Neural cell (in vitro differentiated cells): ENCODE measurements around the gene GALNT2. TPM values are rescaled to one million over a fixed set of nuclear protein-coding genes. Genes with fewer than 3 reads are reported as not detected.

Experiments used
- H2AFZ ChIP-seq: fragments of 200-600, 300-800 bp; sonication (generic), shearing (Covaris generic); 2 replicates; pipeline ENCODE4 v1.6.0; 2014; ENCODE audit warnings: low read depth, mild to moderate bottlenecking, antibody characterized with exemption, low read length, moderate library complexity
- H3F3A ChIP-seq: fragments of 200-600 bp; shearing (Covaris generic); 2 replicates; pipeline ENCODE4 v1.6.1; 2016; ENCODE audit warnings: mild to moderate bottlenecking, moderate library complexity, mixed read lengths, antibody characterized with exemption, low read length; ENCODE audit not compliant: insufficient read depth, poor library complexity, severe bottlenecking
- H3K27ac ChIP-seq: fragments of 200-600, 300-800 bp; sonication (generic), shearing (Covaris generic); 2 replicates; pipeline ENCODE4 v1.5.1; 2014; ENCODE audit warnings: mild to moderate bottlenecking, low read length, moderate library complexity
- H3K27me3 ChIP-seq: fragments of 300-800, 200-600 bp; sonication (generic), shearing (Covaris generic); 2 replicates; pipeline ENCODE4 v1.6.0; 2014; ENCODE audit warnings: mild to moderate bottlenecking, low read depth, low read length, moderate library complexity; ENCODE audit not compliant: insufficient read depth
- H3K36me3 ChIP-seq: fragments of 300-800, 200-600 bp; sonication (generic), shearing (Covaris generic); 2 replicates; pipeline ENCODE4 v1.5.1; 2014; ENCODE audit warnings: mild to moderate bottlenecking, antibody characterized with exemption, low read length, moderate library complexity; ENCODE audit not compliant: insufficient read depth
- H3K4me2 ChIP-seq: fragments of 300-800, 200-600 bp; sonication (generic), shearing (Covaris generic); 2 replicates; pipeline ENCODE4 v1.6.0; 2014; ENCODE audit warnings: mild to moderate bottlenecking, low read length
- H3K4me3 ChIP-seq: fragments of 300-800, 200-600 bp; sonication (generic), shearing (Covaris generic); 2 replicates; pipeline ENCODE4 v1.5.1; 2014; ENCODE audit warnings: mild to moderate bottlenecking, low read length, moderate library complexity
- H3K79me2 ChIP-seq: fragments of 200-600 bp; shearing (Covaris generic); replicated peaks from 2 replicates; pipeline ENCODE4 v1.6.0; 2014; ENCODE audit warnings: mild to moderate bottlenecking, low read length, moderate library complexity; ENCODE audit not compliant: insufficient read depth
- H3K9ac ChIP-seq: fragments of 300-800, 200-600 bp; sonication (generic), shearing (Covaris generic); 2 replicates; pipeline ENCODE4 v1.6.1; 2016; ENCODE audit warnings: mild to moderate bottlenecking, low read length, mixed read lengths
- H3K9me2 ChIP-seq: fragments of 200-600 bp; shearing (Covaris generic); 2 replicates; pipeline ENCODE4 v1.6.1; 2016; ENCODE audit warnings: mild to moderate bottlenecking, low read length, mixed read lengths; ENCODE audit not compliant: insufficient read depth
- H3K9me3 ChIP-seq: fragments of 200-600, 300-800 bp; sonication (generic), shearing (Covaris generic); 2 replicates; pipeline ENCODE4 v1.6.1; 2016; ENCODE audit warnings: mild to moderate bottlenecking, mixed run types, low read length, moderate library complexity, mixed read lengths
- H4K20me1 ChIP-seq: fragments of 200-600 bp; shearing (Covaris generic); 2 replicates; pipeline ENCODE4 v1.6.1; 2016; ENCODE audit warnings: mild to moderate bottlenecking, mixed run types; ENCODE audit not compliant: insufficient read depth
- EP300 ChIP-seq: fragments of 450-650 bp; conservative IDR thresholded peaks from 2 replicates; pipeline ENCODE4 v1.6.1; 2014; ENCODE audit warnings: antibody characterized with exemption, mild to moderate bottlenecking, moderate library complexity; ENCODE audit not compliant: poor library complexity, severe bottlenecking
- EZH2 ChIP-seq: fragments of 200-600, 300-800 bp; shearing (Covaris generic), sonication (generic); IDR thresholded peaks from 2 replicates; pipeline ENCODE4 v1.6.1; 2014; ENCODE audit warnings: antibody characterized with exemption, low read length, borderline replicate concordance, mild to moderate bottlenecking; ENCODE audit not compliant: insufficient read depth, poor library complexity, severe bottlenecking
- MXI1 ChIP-seq: fragments of 450-650 bp; conservative IDR thresholded peaks from 2 replicates; pipeline ENCODE4 v1.6.1; 2014; ENCODE audit warnings: antibody characterized with exemption, mild to moderate bottlenecking; ENCODE audit not compliant: poor library complexity, severe bottlenecking
- POLR2AphosphoS5 ChIP-seq: IDR thresholded peaks from 2 replicates; pipeline ENCODE4 v1.6.1; 2012
- RAD21 ChIP-seq: fragments of 450-650 bp; conservative IDR thresholded peaks from 2 replicates; pipeline ENCODE4 v1.6.1; 2014; ENCODE audit warnings: antibody characterized with exemption, mild to moderate bottlenecking, moderate library complexity
- SMC3 ChIP-seq: fragments of 450-650 bp; conservative IDR thresholded peaks from 2 replicates; pipeline ENCODE4 v1.6.1; 2014; ENCODE audit warnings: antibody characterized with exemption, mild to moderate bottlenecking, moderate library complexity; ENCODE audit not compliant: poor library complexity
- TAF1 ChIP-seq: IDR thresholded peaks from 2 replicates; pipeline ENCODE4 v1.6.1; 2012; ENCODE audit warnings: low read depth
- polyA plus RNA-seq: library from polyadenylated mRNA; depleted of rRNA; stranded (reverse); fragments of >200 nt; gene quantifications from 2 replicates; pipeline ENCODE4 v1.2.3, GENCODE V29; 2014
- TF ChIP-seq, protein P1 (sequence below): fragments of 450-650 bp; IDR thresholded peaks from 2 replicates; pipeline ENCODE4 v1.5.1; 2014; ENCODE audit warnings: antibody characterized with exemption, mild to moderate bottlenecking, moderate library complexity; ENCODE audit not compliant: poor library complexity, severe bottlenecking
- TF ChIP-seq, protein P2 (sequence below): IDR thresholded peaks from 2 replicates; pipeline ENCODE4 v1.6.1; 2012; ENCODE audit warnings: borderline replicate concordance

The GALNT2 gene
- polyA plus RNA-seq, 1 donor from 2014 or later: 38.8 TPM

DNA sequence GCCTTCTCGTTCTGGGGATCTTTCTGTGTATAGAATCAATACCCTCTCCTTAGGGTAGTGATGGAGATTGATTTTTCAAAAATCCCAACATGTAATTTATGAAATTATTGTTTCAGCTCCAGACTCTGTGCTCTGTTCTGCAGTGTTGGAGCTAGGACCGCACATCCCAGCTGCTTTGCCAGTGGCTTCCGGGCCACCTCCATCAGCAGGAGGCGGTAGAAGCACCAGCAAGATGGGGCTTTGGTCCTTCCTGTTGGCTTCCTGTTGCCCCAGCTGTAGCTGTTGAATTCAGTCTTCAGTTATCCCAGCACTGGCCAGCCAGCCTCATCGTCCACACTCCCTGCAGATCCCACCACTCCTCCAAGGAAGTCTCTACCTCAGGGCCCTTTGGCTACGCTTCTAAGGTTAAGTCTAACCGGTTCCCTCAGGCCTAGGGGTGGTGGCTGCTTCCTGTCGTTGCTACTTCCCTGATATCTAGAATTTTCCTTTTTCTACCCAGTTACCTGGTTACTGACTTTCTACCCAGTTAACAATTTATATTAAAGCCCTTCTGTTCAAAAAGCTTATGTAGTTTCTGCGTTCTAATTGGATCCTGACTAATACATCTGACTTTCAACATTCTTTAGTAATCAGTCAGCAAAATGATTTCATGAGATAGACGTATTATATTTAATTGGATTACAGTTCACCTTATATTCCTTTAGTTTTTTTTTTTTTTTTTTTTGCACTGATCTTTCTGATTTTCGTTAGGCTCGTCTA is 24.6 kb downstream of the GALNT2 start:
- no peak overlapping the region for H3K4me2 ChIP-seq
- no peak overlapping the region for H3K9ac ChIP-seq
- no peaks in the 10 kb centered on the region for H4K20me1 ChIP-seq
- TF ChIP-seq, protein P1, sequence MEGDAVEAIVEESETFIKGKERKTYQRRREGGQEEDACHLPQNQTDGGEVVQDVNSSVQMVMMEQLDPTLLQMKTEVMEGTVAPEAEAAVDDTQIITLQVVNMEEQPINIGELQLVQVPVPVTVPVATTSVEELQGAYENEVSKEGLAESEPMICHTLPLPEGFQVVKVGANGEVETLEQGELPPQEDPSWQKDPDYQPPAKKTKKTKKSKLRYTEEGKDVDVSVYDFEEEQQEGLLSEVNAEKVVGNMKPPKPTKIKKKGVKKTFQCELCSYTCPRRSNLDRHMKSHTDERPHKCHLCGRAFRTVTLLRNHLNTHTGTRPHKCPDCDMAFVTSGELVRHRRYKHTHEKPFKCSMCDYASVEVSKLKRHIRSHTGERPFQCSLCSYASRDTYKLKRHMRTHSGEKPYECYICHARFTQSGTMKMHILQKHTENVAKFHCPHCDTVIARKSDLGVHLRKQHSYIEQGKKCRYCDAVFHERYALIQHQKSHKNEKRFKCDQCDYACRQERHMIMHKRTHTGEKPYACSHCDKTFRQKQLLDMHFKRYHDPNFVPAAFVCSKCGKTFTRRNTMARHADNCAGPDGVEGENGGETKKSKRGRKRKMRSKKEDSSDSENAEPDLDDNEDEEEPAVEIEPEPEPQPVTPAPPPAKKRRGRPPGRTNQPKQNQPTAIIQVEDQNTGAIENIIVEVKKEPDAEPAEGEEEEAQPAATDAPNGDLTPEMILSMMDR: no peak
- TF ChIP-seq, protein P2, sequence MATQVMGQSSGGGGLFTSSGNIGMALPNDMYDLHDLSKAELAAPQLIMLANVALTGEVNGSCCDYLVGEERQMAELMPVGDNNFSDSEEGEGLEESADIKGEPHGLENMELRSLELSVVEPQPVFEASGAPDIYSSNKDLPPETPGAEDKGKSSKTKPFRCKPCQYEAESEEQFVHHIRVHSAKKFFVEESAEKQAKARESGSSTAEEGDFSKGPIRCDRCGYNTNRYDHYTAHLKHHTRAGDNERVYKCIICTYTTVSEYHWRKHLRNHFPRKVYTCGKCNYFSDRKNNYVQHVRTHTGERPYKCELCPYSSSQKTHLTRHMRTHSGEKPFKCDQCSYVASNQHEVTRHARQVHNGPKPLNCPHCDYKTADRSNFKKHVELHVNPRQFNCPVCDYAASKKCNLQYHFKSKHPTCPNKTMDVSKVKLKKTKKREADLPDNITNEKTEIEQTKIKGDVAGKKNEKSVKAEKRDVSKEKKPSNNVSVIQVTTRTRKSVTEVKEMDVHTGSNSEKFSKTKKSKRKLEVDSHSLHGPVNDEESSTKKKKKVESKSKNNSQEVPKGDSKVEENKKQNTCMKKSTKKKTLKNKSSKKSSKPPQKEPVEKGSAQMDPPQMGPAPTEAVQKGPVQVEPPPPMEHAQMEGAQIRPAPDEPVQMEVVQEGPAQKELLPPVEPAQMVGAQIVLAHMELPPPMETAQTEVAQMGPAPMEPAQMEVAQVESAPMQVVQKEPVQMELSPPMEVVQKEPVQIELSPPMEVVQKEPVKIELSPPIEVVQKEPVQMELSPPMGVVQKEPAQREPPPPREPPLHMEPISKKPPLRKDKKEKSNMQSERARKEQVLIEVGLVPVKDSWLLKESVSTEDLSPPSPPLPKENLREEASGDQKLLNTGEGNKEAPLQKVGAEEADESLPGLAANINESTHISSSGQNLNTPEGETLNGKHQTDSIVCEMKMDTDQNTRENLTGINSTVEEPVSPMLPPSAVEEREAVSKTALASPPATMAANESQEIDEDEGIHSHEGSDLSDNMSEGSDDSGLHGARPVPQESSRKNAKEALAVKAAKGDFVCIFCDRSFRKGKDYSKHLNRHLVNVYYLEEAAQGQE: no peak
- TF ChIP-seq POLR2AphosphoS5 (no peak), TAF1 (no peak), RAD21 (no peak), SMC3 (no peak), MXI1 (no peak), EP300 (no peak), EZH2 (no peak)
- H3K9me2 ChIP-seq: no peaks in the 10 kb centered on the region
- no peak overlapping the region for H2AFZ ChIP-seq
- H3K27ac ChIP-seq: no peak overlapping the region
- H3K36me3 ChIP-seq: peaks cover 6% of the 10 kb centered on the region
- H3F3A ChIP-seq: no peaks in the 10 kb centered on the region
- H3K79me2 ChIP-seq: peaks cover 40% of the 10 kb centered on the region
- H3K9me3 ChIP-seq: no peaks in the 10 kb centered on the region
- H3K4me3 ChIP-seq: no peak overlapping the region
- H3K27me3 ChIP-seq: no peaks in the 10 kb centered on the region

DNA sequence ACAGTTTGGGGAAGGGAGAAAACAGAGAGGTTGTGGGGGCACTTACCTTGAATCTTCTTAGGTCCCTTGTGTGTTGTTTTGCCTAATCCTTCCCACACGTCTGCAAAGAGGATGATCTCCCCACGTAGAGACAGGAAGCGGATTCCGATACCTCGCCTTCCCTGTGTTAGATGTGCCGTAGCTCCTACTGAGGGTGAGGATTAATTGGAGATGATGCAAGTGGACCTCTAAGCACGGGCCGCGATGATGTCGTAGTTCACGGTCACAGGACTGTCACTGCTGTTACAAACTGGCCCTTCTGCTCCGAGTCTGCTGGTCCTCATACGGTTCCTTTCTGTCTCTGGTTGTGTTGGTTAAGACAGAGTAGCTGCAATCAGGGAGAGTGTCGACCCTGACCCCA is 27.7 kb downstream of the GALNT2 start:
- H3K9ac ChIP-seq: no peak overlapping the region
- H3K27ac ChIP-seq: no peak overlapping the region
- H3K4me3 ChIP-seq: no peak overlapping the region
- H3F3A ChIP-seq: no peaks in the 10 kb centered on the region
- H2AFZ ChIP-seq: no peak overlapping the region
- H4K20me1 ChIP-seq: no peaks in the 10 kb centered on the region
- H3K79me2 ChIP-seq: peaks cover 21% of the 10 kb centered on the region
- TF ChIP-seq MXI1: no peak
- TF ChIP-seq EP300: no peak
- TF ChIP-seq, protein P2: no peak
- TF ChIP-seq EZH2: no peak
- no peak for TF ChIP-seq POLR2AphosphoS5
- no peak for TF ChIP-seq SMC3
- TF ChIP-seq, protein P1: no peak
- TF ChIP-seq RAD21: no peak
- TF ChIP-seq TAF1: no peak
- no peaks in the 10 kb centered on the region for H3K9me3 ChIP-seq
- no peaks in the 10 kb centered on the region for H3K9me2 ChIP-seq
- H3K36me3 ChIP-seq: peaks cover 6% of the 10 kb centered on the region
- no peak overlapping the region for H3K4me2 ChIP-seq
- no peaks in the 10 kb centered on the region for H3K27me3 ChIP-seq
